ENCODE data around the gene CEP131. TPM values are rescaled to one million over a fixed set of nuclear protein-coding genes. Genes with fewer than 3 reads are reported as not detected.

Gene CEP131
- total RNA-seq, 2 experiments from 2014 or later = 9.4 to 9.8 TPM

- Mint-ChIP-seq H3K27me3 (ENCODE audit: low read depth) (no peaks in the 10 kb centered on the region), H3K9me3 (no peaks in the 10 kb centered on the region), H3K4me1 (ENCODE audit: low read depth) (no peaks in the 10 kb centered on the region), H3K27ac (no peak overlapping the region), H3K36me3 (ENCODE audit: low read depth) (peaks cover 1% of the 10 kb centered on the region), H3K4me3 (no peak overlapping the region)
- CTCF ChIA-PET = no interaction called here
- no peak for DNase-seq
- intact Hi-C loops (cut with micrococcal nuclease) = no loop called here
Observed at GRCh38 chr17:81212365-81212764, 10.4 kb downstream of the CEP131 start.

- CTCF ChIA-PET = interaction anchor here (0.7 kb wide), 1 partner anchor 713 kb away, joined by 3 read pairs; no protein-coding TSS in a partner anchor
- DNase-seq = no peak
- H3K4me1 Mint-ChIP-seq (ENCODE audit: low read depth) = no peaks in the 10 kb centered on the region
- H3K9me3 Mint-ChIP-seq = no peaks in the 10 kb centered on the region
- H3K4me3 Mint-ChIP-seq = no peak overlapping the region
- H3K27me3 Mint-ChIP-seq (ENCODE audit: low read depth) = no peaks in the 10 kb centered on the region
- H3K36me3 Mint-ChIP-seq (ENCODE audit: low read depth) = no peaks in the 10 kb centered on the region
- intact Hi-C loops (cut with micrococcal nuclease) = no loop called here
- no peak overlapping the region for H3K27ac Mint-ChIP-seq
Observed at GRCh38 chr17:81210868-81211267, 11.9 kb downstream of the CEP131 start.

- DNase-seq = no peak
- no peak overlapping the region for H3K4me3 Mint-ChIP-seq
- no peaks in the 10 kb centered on the region for H3K27me3 Mint-ChIP-seq (ENCODE audit: low read depth)
- H3K4me1 Mint-ChIP-seq (ENCODE audit: low read depth) = no peaks in the 10 kb centered on the region
- no peaks in the 10 kb centered on the region for H3K36me3 Mint-ChIP-seq (ENCODE audit: low read depth)
- CTCF ChIA-PET = interaction anchor here (0.7 kb wide), 1 partner anchor 713 kb away, joined by 3 read pairs; no protein-coding TSS in a partner anchor
- H3K9me3 Mint-ChIP-seq = no peaks in the 10 kb centered on the region
- intact Hi-C loops (cut with micrococcal nuclease) = no loop called here
- H3K27ac Mint-ChIP-seq = no peak overlapping the region
Observed at GRCh38 chr17:81210466-81210865, 12.3 kb downstream of the CEP131 start.

DNA sequence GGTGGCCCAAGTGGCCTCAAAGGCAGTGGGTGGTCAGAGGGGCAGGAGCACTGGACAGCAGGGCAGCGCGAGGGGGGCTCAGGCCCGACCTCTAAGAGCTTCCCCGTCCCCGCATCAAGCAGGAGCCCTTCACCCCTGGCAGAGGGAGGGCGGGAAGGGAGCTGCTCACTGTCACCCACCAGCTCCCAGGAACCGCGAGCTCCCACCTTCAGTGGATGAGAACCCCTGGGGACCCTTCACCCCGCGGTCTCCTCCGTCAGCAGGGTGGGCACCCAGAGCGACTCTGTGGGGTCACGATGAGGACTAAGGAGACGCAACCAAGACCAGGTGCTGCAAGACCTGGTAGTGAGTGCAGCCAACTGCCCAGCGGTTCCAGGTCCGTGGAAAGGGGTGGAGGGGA lies 13.6 kb downstream of the CEP131 start:
- Mint-ChIP-seq H3K4me1 (ENCODE audit: low read depth) (no peaks in the 10 kb centered on the region), H3K27ac (no peak overlapping the region), H3K9me3 (no peaks in the 10 kb centered on the region), H3K4me3 (no peak overlapping the region), H3K27me3 (ENCODE audit: low read depth) (no peaks in the 10 kb centered on the region), H3K36me3 (ENCODE audit: low read depth) (no peaks in the 10 kb centered on the region)
- no peak for DNase-seq
- intact Hi-C loops (cut with micrococcal nuclease) = no loop called here
- CTCF ChIA-PET = no interaction called here

DNA sequence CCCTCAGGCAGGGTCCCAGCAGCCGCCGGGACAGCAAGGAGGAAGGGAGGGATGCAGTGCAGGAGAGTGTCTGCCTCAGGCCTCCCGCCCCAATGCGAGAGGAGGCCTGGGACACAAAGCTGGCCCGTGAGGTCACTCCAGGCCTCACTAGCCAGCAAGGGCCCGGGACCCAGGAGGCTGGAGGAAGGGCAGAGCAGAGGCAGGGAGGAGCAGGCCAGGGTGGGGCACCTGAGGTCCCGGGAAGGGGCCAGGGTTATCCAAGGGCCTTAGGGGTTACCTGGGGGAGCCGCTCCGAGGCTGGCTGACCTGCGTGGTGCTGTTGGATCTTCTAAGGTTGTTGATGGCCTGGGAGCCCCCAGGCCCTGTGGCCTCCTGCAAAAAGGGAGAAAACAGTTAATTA lies 14.1 kb downstream of the CEP131 start:
- DNase-seq = no peak
- Mint-ChIP-seq H3K4me1 (ENCODE audit: low read depth) (no peaks in the 10 kb centered on the region), H3K27ac (no peak overlapping the region), H3K9me3 (no peaks in the 10 kb centered on the region), H3K4me3 (no peak overlapping the region), H3K27me3 (ENCODE audit: low read depth) (no peaks in the 10 kb centered on the region), H3K36me3 (ENCODE audit: low read depth) (no peaks in the 10 kb centered on the region)
- CTCF ChIA-PET = no interaction called here
- intact Hi-C loops (cut with micrococcal nuclease) = no loop called here

DNA sequence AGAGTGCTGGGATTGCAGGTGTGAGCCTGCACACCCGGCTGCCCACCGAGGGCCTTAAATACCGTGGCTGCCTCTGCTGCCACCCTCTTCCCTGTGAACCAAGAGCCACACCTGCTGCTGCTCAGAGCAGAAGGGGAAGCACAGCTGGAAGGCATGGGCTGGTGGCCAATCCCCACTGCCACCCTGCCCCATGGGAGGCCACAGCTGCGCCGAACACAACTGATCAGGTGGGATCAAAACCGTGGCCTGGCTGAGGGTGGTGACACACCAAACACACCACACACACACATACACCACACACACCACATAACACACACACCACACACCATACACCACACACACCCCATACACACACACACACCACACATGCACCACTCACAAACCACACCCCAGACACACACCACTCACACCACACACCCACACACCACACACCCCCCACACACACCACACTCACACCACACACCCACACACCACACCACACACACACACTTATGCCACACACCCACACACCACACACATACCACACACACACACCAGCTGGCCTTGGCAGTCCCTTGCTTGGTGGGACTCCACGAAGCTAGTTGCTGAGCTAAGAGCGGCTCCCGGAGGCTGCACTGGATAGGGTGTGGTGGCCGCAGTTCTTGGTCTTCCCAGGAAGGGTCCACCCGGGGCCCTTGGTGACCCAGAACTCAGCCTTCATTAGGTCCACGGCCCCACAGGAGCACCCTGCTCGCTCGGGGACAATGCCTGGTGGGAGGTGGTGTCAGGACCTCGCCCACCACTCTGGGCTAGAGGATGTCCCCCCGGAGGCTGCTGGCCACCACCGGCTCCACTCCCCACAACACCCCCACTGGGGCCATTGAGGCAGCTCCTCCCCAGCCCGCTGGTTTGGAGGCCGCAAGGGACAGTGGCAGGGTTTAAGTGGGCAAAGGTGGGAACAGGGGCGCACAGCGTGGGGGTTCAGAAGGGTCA lies 14.9 kb downstream of the CEP131 start:
- CTCF ChIA-PET = no interaction called here

GRCh38 chr17:81206657-81207056 lies 16.1 kb downstream of the CEP131 start:
- Mint-ChIP-seq H3K27ac (no peak overlapping the region), H3K4me3 (no peak overlapping the region), H3K9me3 (no peaks in the 10 kb centered on the region), H3K27me3 (ENCODE audit: low read depth) (no peaks in the 10 kb centered on the region), H3K4me1 (ENCODE audit: low read depth) (no peaks in the 10 kb centered on the region), H3K36me3 (ENCODE audit: low read depth) (no peaks in the 10 kb centered on the region)
- intact Hi-C loops (cut with micrococcal nuclease) = no loop called here
- DNase-seq = no peak
- CTCF ChIA-PET = no interaction called here

More for the DNA sequence above, 14.9 kb downstream of the CEP131 start:
- H3K4me3 Mint-ChIP-seq = no peak overlapping the region
- H3K4me1 Mint-ChIP-seq (ENCODE audit: low read depth) = no peaks in the 10 kb centered on the region
- H3K27ac Mint-ChIP-seq = no peak overlapping the region
- DNase-seq = no peak
- intact Hi-C loops (cut with micrococcal nuclease) = no loop called here
- H3K27me3 Mint-ChIP-seq (ENCODE audit: low read depth) = no peaks in the 10 kb centered on the region
- H3K9me3 Mint-ChIP-seq = no peaks in the 10 kb centered on the region
- no peaks in the 10 kb centered on the region for H3K36me3 Mint-ChIP-seq (ENCODE audit: low read depth)

DNA sequence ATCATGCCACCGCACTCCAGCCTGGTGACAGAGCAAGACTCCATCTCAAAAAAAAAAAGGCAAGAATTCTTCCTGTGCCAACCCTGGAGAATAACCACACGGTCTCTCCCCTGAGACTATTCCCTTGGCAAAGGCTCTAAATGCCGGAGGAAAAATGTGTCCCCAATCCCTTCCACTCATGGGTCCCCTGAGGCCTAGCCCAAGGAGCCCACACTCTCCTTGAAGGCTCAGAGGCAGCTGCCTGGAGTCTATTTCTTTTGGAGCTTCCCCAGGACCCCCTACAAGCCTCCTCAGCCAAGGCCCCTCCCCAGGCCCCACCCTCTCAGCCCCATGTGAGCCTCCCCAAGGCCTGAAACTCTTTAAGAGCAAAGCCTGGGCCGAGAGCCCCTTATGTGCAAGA lies 16.6 kb downstream of the CEP131 start:
- CTCF ChIA-PET = no interaction called here

GRCh38 chr17:81204578-81204977 lies 18.2 kb downstream of the CEP131 start:
- H3K36me3 Mint-ChIP-seq (ENCODE audit: low read depth) = no peaks in the 10 kb centered on the region
- H3K27me3 Mint-ChIP-seq (ENCODE audit: low read depth) = no peaks in the 10 kb centered on the region
- CTCF ChIA-PET = no interaction called here
- intact Hi-C loops (cut with micrococcal nuclease) = no loop called here
- H3K4me3 Mint-ChIP-seq = no peak overlapping the region
- no peaks in the 10 kb centered on the region for H3K9me3 Mint-ChIP-seq
- no peaks in the 10 kb centered on the region for H3K4me1 Mint-ChIP-seq (ENCODE audit: low read depth)
- no peak for DNase-seq
- no peak overlapping the region for H3K27ac Mint-ChIP-seq

More for the DNA sequence above, 16.6 kb downstream of the CEP131 start:
- no peak overlapping the region for H3K4me3 Mint-ChIP-seq
- H3K4me1 Mint-ChIP-seq (ENCODE audit: low read depth) = no peaks in the 10 kb centered on the region
- no peak for DNase-seq
- no peak overlapping the region for H3K27ac Mint-ChIP-seq
- no peaks in the 10 kb centered on the region for H3K36me3 Mint-ChIP-seq (ENCODE audit: low read depth)
- H3K9me3 Mint-ChIP-seq = no peaks in the 10 kb centered on the region
- intact Hi-C loops (cut with micrococcal nuclease) = no loop called here
- H3K27me3 Mint-ChIP-seq (ENCODE audit: low read depth) = no peaks in the 10 kb centered on the region

DNA sequence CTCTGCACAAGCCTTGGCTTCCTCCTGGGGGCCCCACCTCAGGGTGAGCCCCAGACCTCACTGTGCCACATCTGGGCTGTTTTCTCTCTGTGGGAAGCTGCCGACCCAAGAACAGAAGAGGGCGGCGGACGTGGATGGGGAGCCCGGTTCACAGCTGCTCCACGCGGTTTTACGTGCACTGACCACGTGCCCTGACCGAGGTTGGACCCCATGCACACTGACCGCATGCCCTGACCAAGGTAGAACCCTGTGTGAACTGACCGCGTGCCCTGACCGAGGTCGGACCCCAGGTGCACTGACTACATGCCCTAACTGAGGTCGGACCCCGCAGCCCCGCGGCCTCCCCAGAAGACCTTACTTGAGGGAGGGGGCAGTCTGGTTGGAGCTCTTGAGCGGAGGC lies 19.6 kb downstream of the CEP131 start:
- intact Hi-C loops (cut with micrococcal nuclease) = no loop called here
- no peaks in the 10 kb centered on the region for H3K9me3 Mint-ChIP-seq
- no peak for DNase-seq
- H3K4me3 Mint-ChIP-seq = no peak overlapping the region
- no peak overlapping the region for H3K27ac Mint-ChIP-seq
- no peaks in the 10 kb centered on the region for H3K36me3 Mint-ChIP-seq (ENCODE audit: low read depth)
- no peaks in the 10 kb centered on the region for H3K27me3 Mint-ChIP-seq (ENCODE audit: low read depth)
- CTCF ChIA-PET = interaction anchor here (1.0 kb wide), 1 partner anchor 101 kb away, joined by 3 read pairs; no protein-coding TSS in a partner anchor
- H3K4me1 Mint-ChIP-seq (ENCODE audit: low read depth) = no peaks in the 10 kb centered on the region

- H3K27ac Mint-ChIP-seq = no peak overlapping the region
- intact Hi-C loops (cut with micrococcal nuclease) = no loop called here
- H3K27me3 Mint-ChIP-seq (ENCODE audit: low read depth) = no peaks in the 10 kb centered on the region
- H3K4me1 Mint-ChIP-seq (ENCODE audit: low read depth) = no peaks in the 10 kb centered on the region
- no peaks in the 10 kb centered on the region for H3K36me3 Mint-ChIP-seq (ENCODE audit: low read depth)
- H3K4me3 Mint-ChIP-seq = no peak overlapping the region
- H3K9me3 Mint-ChIP-seq = no peaks in the 10 kb centered on the region
- CTCF ChIA-PET = interaction anchor here (1.0 kb wide), 1 partner anchor 100 kb away, joined by 3 read pairs; no protein-coding TSS in a partner anchor
- no peak for DNase-seq
Observed at GRCh38 chr17:81202318-81202717, 20.4 kb downstream of the CEP131 start.

- H3K9me3 Mint-ChIP-seq = no peaks in the 10 kb centered on the region
- no peak overlapping the region for H3K4me3 Mint-ChIP-seq
- intact Hi-C loops (cut with micrococcal nuclease) = no loop called here
- DNase-seq = peak; percentile 36
- CTCF ChIA-PET = interaction anchor here (0.5 to 0.6 kb wide), 2 partner anchors 168 to 296 kb away, joined by 3 to 4 read pairs; no protein-coding TSS in a partner anchor
- no peaks in the 10 kb centered on the region for H3K27me3 Mint-ChIP-seq (ENCODE audit: low read depth)
- H3K27ac Mint-ChIP-seq = no peak overlapping the region
- H3K36me3 Mint-ChIP-seq (ENCODE audit: low read depth) = no peaks in the 10 kb centered on the region
- H3K4me1 Mint-ChIP-seq (ENCODE audit: low read depth) = no peaks in the 10 kb centered on the region
Observed at GRCh38 chr17:81200695-81201580, 21.8 kb downstream of the CEP131 start.

All from activated naive CD4-positive, alpha-beta T cell treated with anti-CD3 and anti-CD28 coated beads for 36 hours (primary cell).